Left lobe of liver (tissue), 2 donors: ENCODE measurements around the gene DENND2D. TPM values are rescaled to one million over a fixed set of nuclear protein-coding genes. Genes with fewer than 3 reads are reported as not detected.

Experiments
- ATAC-seq: fragments of 200-7000 bp; cut with Tn5 transposase; one replicate; pipeline ENCODE4 v1.9.1; 2020; ENCODE audit warnings: mild to moderate bottlenecking, moderate library complexity
- DNase-seq: peaks from one replicate; pipeline ENCODE4 v3.0.0-alpha.2; 2020; ENCODE audit warnings: low spot score
- total RNA-seq: library from RNA; stranded (reverse); gene quantifications from one replicate; pipeline ENCODE4 v1.2.1, GENCODE V29; 2021
- donor health status: DM: no; HTN: no; CAD: no; lungs with moderate emphysema.
- donor health status: DM: no; HTN: yes; CAD: no.

The DENND2D gene
- total RNA-seq, 1 donor from 2014 or later, result 14.9 TPM

- peak; percentile 87 for DNase-seq
- peak; percentile 84 for ATAC-seq
Observed at GRCh38 chr1:111204201-111204982, 3.9 kb upstream of the DENND2D start.

- peak; percentile 83 for DNase-seq
- ATAC-seq, result peak; percentile 68
Observed at GRCh38 chr1:111203681-111204200, 3.3 kb upstream of the DENND2D start.

GRCh38 chr1:111202707-111203623, 2.5 kb upstream of the DENND2D start:
- ATAC-seq (peak; percentile 6), DNase-seq (no peak)

GRCh38 chr1:111202366-111202706, 1.9 kb upstream of the DENND2D start:
- no peak for DNase-seq
- ATAC-seq, result no peak

DNA sequence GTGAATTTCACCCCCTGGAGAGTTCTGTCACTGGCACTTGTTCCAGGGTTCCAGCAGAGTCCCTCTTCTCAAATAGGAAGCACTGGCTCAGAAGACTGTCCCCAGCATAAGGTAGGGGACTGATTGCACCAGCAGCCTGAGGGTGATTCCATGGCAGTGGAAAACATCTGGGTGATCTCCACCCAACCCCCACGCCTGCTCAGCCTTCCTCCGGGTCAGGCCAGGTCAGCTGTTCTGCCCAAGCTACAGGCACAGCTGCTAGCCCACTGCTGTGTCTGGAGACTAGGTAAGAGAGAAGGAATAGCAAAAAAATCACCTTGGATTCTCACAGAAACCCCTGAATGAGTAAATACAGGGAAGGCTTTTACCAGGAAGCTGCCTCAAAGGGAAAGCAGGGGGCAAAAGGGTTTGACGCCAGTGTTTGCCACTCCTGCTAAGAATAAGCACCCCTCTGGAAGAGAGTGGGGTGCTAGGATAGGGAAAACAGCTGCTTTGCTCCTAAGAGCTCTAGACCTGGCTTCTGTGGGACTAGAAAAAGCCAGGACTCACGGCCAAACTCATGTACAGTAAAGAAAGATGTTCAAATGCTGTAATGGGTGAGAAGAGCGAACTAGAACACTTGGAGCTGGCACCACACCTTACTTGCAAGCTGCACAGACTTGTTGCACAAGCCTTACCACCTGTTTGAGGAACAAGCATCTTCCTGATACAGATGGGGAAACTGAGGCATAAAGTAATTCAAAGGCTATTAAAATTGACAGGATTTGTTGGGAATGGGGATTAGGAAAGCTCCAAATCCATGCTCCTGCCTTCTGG, 1.0 kb upstream of the DENND2D start:
- DNase-seq, result no peak
- no peak for ATAC-seq

- DNase-seq, result no peak
- ATAC-seq, result no peak
Observed at GRCh38 chr1:111200802-111201161, 336 bp upstream of the DENND2D start.

DNA sequence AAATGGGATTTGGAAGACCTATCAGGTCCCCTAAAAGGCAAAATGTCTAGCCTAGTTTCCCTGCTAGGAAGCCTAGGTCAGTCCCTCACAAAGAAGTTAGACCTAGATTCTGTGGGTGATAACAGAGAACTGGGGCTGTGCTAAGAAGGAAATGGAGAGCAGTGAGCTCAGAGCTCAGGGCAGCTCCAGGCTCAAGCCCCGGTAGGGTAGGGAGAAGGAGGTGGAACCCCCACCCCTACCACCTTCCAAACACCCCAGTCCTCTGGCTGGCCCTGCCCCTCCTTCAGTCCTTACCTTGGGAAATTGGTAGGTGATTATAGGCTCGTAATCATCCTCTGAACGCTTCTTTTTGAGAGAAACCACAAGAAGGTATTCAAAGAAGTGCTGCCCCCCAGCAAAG, 1.1 kb downstream of the DENND2D start:
- DNase-seq, result peak; percentile 29
- no peak for ATAC-seq

DNA sequence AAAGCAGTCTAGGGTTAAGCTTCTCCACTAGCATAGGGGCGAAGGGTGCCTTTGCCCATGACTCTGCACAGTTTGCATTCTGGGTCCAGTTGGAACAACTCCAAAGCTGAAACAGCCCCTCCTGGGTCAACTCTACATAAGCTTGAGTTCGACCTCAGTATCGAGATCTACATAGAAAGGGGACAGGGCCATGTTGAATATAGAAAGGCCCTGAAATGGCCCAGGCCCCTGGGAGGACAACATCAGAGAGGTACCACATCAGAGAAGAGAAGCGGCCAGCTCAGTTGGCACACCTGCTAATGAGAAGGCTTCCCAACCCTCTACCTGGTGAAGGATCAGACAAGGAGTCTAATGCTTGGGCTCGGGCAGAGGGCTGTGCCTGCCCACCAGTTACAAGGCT, 1.6 kb downstream of the DENND2D start:
- ATAC-seq, result no peak
- no peak for DNase-seq

DNA sequence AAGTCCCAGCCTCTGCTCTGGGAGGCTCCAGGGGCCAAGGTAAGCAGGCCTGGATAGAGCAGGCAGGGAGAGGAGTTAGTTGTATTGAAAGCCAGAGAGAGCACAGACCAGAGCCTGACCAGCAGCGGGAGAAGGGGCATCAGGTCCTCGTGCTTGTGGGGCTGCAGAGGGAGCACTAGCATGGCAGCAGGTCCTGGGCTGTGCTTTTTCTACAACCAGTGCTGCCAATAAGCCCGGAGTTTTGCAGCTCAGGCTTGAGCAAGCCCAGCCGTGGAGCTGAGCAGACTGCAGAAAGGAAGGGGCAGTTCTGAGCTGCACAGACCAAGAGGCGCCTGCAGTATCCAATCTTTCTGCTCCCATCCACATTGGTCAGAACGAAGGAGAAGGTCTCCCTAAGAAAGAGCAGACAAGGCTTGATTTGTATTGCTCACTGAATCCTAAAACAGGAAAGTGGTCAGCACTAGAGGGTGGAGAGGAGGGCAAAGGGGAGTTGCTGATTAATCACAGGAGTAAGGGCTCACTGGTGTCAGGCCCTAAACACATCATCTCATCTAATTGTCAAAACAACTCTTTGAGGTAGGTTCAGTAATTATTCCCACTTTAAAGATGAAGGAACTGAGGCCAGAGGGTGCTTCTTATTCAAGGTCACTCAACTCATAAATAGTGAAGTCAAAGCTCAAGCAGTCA, 2.7 kb downstream of the DENND2D start:
- no peak for ATAC-seq
- DNase-seq, result peak; percentile 43

- peak; percentile 32 for DNase-seq
- no peak for ATAC-seq
Observed at GRCh38 chr1:111196213-111196612, 4.2 kb downstream of the DENND2D start.

- ATAC-seq (peak; percentile 45), DNase-seq (peak; percentile 45)
Observed at GRCh38 chr1:111195002-111195684, 5.3 kb downstream of the DENND2D start.

DNA sequence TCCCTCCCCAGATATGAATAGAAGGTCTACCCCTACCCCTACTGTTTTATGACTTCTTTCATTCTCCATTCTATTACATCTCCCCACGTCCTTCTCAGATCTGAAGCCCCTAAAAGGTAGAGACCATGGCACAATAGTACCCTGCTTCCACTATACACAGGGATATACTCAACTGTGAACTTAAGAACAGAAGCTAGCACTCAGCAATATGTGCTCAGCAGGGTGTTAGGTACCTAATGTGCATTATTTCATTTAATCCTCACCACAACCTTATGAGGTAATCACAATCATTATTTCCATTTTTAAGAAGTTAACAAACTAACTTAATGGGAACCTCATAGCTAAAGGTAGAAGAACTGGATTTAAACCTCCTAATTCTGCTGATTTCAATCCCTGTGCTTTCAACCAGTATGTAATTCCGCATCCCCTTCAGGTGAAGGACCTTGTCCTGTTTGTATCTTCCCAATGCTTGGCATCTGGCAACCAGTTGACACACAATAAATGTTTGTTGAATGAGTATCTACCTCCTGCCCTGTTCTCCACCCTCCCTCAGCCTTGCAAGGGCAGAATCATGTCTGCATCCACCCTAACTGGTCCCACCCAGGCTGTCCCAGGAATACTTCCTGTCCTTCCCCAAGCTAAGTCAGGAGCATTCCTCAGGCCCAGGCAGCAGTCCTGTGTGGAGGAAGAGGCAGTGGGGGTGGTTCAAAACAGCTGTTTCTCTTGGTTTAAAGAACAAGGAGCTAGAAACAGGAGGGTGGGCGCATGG, 6.5 kb downstream of the DENND2D start:
- peak; percentile 44 for DNase-seq
- ATAC-seq, result peak; percentile 44

DNA sequence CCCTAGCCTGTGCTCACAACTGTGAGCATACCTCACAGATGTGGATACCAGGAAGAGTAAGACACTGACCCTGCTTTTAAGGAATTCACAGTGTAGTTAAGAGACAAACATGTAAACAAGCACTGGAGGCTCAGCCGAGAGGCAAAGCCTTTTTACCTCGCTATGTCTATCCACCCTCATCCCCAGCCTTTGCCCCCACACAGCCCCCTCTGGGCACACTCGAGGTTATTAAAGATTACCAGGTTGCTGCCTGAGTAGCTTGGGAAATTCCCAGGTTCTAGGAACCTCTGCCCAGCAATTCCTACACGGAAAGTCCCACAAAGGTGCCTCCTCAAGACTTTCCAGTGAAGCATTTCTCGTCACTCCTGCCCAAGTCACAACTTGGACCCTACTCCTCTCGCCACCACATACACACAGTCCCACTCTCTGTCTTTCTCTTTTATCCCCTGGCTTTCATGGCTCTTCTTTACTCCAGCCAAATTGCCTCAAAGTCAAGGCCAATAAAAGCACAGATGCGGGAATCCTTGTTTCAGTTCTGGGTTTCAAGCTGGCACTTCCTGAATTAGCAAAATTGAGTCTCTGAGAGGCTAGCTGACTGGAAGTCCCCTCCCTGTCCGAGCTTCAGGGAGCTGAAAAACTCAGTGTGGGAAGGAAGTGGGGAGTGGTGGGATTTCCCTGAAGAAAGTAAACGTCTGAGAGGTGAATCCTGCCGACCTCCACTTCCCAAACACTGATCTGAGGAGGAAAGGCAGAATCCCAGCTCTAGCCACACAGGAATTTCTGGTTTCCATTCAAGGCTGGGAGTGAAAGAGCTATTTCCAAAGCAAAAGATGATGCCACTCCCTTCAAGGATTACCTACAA, 7.6 kb downstream of the DENND2D start:
- no peak for DNase-seq
- no peak for ATAC-seq

GRCh38 chr1:111192074-111192473, 8.4 kb downstream of the DENND2D start:
- ATAC-seq (no peak), DNase-seq (no peak)

- no peak for ATAC-seq
- DNase-seq, result no peak
Observed at GRCh38 chr1:111191496-111191895, 8.9 kb downstream of the DENND2D start.

- DNase-seq, result peak; percentile 65
- peak; percentile 70 for ATAC-seq
Observed at GRCh38 chr1:111190931-111191451, 9.5 kb downstream of the DENND2D start.

- ATAC-seq, result no peak
- DNase-seq, result no peak
Observed at GRCh38 chr1:111184663-111185062, 15.8 kb downstream of the DENND2D start.
